CD4-positive, alpha-beta T cell treated with Interleukin-1 beta for 1 hour (primary cell): Measurements from ENCODE around the gene LBX1.

ENCODE experiments used
- DNase-seq, 2 donors: peaks; one replicate each; pipeline ENCODE4 v3.0.0-alpha.2; 2020 to 2022

Gene LBX1

GRCh38 chr10:101241840-101242707 is 12.8 kb upstream of the LBX1 start:
- DNase-seq, result no peak

GRCh38 chr10:101238732-101239105 is 9.5 kb upstream of the LBX1 start:
- no peak for DNase-seq

- no peak for DNase-seq
Measured at GRCh38 chr10:101237982-101238731, 8.9 kb upstream of the LBX1 start.

GRCh38 chr10:101237081-101237981 is 8.1 kb upstream of the LBX1 start:
- no peak for DNase-seq

GRCh38 chr10:101236376-101237080 is 7.3 kb upstream of the LBX1 start:
- DNase-seq, result no peak

GRCh38 chr10:101235766-101236165 is 6.5 kb upstream of the LBX1 start:
- DNase-seq, result no peak

- no peak for DNase-seq
Measured at GRCh38 chr10:101234333-101234732, 5.1 kb upstream of the LBX1 start.

GRCh38 chr10:101233863-101234262 is 4.6 kb upstream of the LBX1 start:
- no peak for DNase-seq

GRCh38 chr10:101233443-101233842 is 4.2 kb upstream of the LBX1 start:
- DNase-seq, result no peak

GRCh38 chr10:101231912-101232689 is 2.8 kb upstream of the LBX1 start:
- no peak for DNase-seq

- no peak for DNase-seq
Measured at GRCh38 chr10:101231092-101231491, 1.8 kb upstream of the LBX1 start.

GRCh38 chr10:101230183-101230917 is 1.1 kb upstream of the LBX1 start:
- no peak for DNase-seq

- DNase-seq, result no peak
Measured at GRCh38 chr10:101228966-101229265, 347 bp downstream of the LBX1 start.

- DNase-seq, result no peak
Measured at GRCh38 chr10:101228153-101228965, 904 bp downstream of the LBX1 start.

- no peak for DNase-seq
Measured at GRCh38 chr10:101227429-101228152, 1.7 kb downstream of the LBX1 start.

GRCh38 chr10:101226491-101227428 is 2.5 kb downstream of the LBX1 start:
- DNase-seq, result no peak

- DNase-seq, result no peak
Measured at GRCh38 chr10:101225846-101226421, 3.3 kb downstream of the LBX1 start.
